Measurements from ENCODE around the gene MBD4. TPM values are rescaled to one million over a fixed set of nuclear protein-coding genes. Genes with fewer than 3 reads are reported as not detected.

The MBD4 gene
- total RNA-seq, 1 experiment from 2014 or later: 11.4 TPM

DNA sequence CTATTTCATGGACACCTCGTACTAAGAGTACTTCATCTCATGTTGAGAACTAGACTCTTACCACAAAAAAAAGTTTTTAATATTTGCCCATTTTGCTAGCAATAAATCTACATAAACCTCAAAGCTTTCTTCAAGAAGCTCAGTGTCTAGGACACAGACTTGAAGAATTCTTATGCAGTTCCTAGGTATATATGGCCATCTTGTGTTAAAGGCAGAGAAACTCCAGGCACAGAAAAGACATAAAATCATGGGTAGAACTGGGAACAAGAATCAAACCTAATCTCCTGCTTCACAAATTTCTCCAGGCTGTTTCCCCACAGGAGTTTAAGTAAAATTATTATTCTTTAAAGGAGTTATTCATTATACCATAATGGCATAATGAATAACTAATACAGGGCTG, 4.4 kb downstream of the MBD4 start:
- no TSS peak for BruUV-seq (replicated peaks)
- Histone ChIP-seq H3K9me3 (ENCODE audit: low read length) (no peaks in the 10 kb centered on the region), H3K4me3 (ENCODE audit: low read length) (no peak overlapping the region), H3K27ac (ENCODE audit: low read length) (no peak overlapping the region), H4K20me1 (ENCODE audit: low read length) (no peaks in the 10 kb centered on the region), H3K36me3 (ENCODE audit: low read depth, low read length) (peaks cover 33% of the 10 kb centered on the region; the same call in 1 of the 2 replicates), H3K79me2 (ENCODE audit: low read length) (peaks cover 28% of the 10 kb centered on the region), H3K27me3 (ENCODE audit: low read length) (no peaks in the 10 kb centered on the region), H2AFZ (ENCODE audit: low read length) (no peak overlapping the region), H3K9ac (ENCODE audit: low read length) (no peak overlapping the region), H3K4me2 (ENCODE audit: low read length) (no peak overlapping the region), H3K9me2 (replicated peaks; ENCODE audit: low read length) (no peaks in the 10 kb centered on the region), H3K4me1 (ENCODE audit: insufficient read depth, low read length) (0 out of 2 replicates have a peak, but pooled peaks cover 4% of the 10 kb centered on the region), H3F3A (ENCODE audit: low read length, unreplicated experiment) (no peaks in the 10 kb centered on the region)
- ChIA-PET POLR2A (ENCODE audit: unreplicated experiment) (no interaction called here), CTCF (interaction anchor here (1.7 kb wide), 1 partner anchor 52 kb away, joined by 6 read pairs; no protein-coding TSS in a partner anchor)
- TF ChIP-seq, protein P1, sequence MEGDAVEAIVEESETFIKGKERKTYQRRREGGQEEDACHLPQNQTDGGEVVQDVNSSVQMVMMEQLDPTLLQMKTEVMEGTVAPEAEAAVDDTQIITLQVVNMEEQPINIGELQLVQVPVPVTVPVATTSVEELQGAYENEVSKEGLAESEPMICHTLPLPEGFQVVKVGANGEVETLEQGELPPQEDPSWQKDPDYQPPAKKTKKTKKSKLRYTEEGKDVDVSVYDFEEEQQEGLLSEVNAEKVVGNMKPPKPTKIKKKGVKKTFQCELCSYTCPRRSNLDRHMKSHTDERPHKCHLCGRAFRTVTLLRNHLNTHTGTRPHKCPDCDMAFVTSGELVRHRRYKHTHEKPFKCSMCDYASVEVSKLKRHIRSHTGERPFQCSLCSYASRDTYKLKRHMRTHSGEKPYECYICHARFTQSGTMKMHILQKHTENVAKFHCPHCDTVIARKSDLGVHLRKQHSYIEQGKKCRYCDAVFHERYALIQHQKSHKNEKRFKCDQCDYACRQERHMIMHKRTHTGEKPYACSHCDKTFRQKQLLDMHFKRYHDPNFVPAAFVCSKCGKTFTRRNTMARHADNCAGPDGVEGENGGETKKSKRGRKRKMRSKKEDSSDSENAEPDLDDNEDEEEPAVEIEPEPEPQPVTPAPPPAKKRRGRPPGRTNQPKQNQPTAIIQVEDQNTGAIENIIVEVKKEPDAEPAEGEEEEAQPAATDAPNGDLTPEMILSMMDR (conservative IDR thresholded peaks at IDR 0.05; ENCODE audit: low read depth, low read length): no peak
- TF ChIP-seq EZH2phosphoT487 (IDR thresholded peaks at IDR 0.05; ENCODE audit: borderline replicate concordance, low read length) (no peak), EZH2 (IDR thresholded peaks at IDR 0.05; ENCODE audit: low read length, unreplicated experiment) (no peak)
- DNase-seq (no peak), ATAC-seq (no peak)
- intact Hi-C loops (cut with micrococcal nuclease): no loop called here

DNA sequence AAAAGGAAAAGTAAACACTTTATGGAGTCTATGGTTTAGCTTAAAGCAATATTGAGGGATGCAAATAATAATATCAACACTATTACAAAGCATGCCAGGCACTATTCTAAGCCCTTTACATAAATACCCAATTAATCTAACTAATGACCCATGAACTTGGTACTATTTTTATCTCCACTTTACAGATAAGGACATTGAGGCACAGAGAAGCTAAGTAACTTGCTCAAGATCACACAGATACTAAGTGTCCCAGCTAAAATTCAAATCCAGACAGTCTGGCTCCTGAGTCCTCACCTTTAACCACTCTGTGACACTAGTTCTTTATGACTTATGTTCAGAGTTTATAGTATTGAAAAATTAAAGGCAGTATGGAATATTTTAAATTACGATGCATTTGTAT, 5.6 kb downstream of the MBD4 start:
- H3K4me1 ChIP-seq (ENCODE audit: insufficient read depth, low read length): 0 out of 2 replicates have a peak, but pooled peaks cover 4% of the 10 kb centered on the region
- no peak overlapping the region for H3K4me3 ChIP-seq (ENCODE audit: low read length)
- H3K4me2 ChIP-seq (ENCODE audit: low read length): no peak overlapping the region
- H3K79me2 ChIP-seq (ENCODE audit: low read length): peaks cover 22% of the 10 kb centered on the region
- no peaks in the 10 kb centered on the region for H3K9me3 ChIP-seq (ENCODE audit: low read length)
- DNase-seq (no peak), ATAC-seq (no peak)
- POLR2A ChIA-PET (ENCODE audit: unreplicated experiment): no interaction called here
- H3K9me2 ChIP-seq (replicated peaks; ENCODE audit: low read length): no peaks in the 10 kb centered on the region
- no peak overlapping the region for H2AFZ ChIP-seq (ENCODE audit: low read length)
- H4K20me1 ChIP-seq (ENCODE audit: low read length): no peaks in the 10 kb centered on the region
- TF ChIP-seq, protein P1 (conservative IDR thresholded peaks at IDR 0.05; ENCODE audit: low read depth, low read length): no peak
- no peak for TF ChIP-seq EZH2 (IDR thresholded peaks at IDR 0.05; ENCODE audit: low read length, unreplicated experiment)
- no peak for TF ChIP-seq EZH2phosphoT487 (IDR thresholded peaks at IDR 0.05; ENCODE audit: borderline replicate concordance, low read length)
- BruUV-seq (replicated peaks): no TSS peak
- no peaks in the 10 kb centered on the region for H3K27me3 ChIP-seq (ENCODE audit: low read length)
- no peak overlapping the region for H3K27ac ChIP-seq (ENCODE audit: low read length)
- H3K9ac ChIP-seq (ENCODE audit: low read length): no peak overlapping the region
- intact Hi-C loops (cut with micrococcal nuclease): no loop called here
- peaks cover 33% of the 10 kb centered on the region; the same call in 1 of the 2 replicates for H3K36me3 ChIP-seq (ENCODE audit: low read depth, low read length)
- H3F3A ChIP-seq (ENCODE audit: low read length, unreplicated experiment): no peaks in the 10 kb centered on the region
- CTCF ChIA-PET: no interaction called here

DNA sequence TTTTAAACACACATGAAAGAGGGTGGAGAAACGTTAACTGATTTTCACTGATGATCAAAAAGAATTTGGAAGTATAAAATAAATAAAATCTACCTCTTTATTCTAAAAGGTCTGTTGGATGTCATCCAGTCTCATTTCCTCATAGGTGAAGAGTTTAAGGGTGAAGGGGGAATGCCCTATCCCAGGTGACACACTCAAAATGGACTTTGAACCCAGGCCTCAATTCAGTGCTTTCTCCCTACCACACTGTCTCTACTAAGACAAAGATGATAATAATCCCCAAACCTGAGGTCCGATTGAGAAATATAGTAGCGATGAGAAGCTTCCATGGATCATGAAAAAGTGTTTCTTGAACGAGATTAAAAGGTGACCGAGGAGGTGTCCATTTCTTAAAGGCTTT, 6.2 kb downstream of the MBD4 start:
- Histone ChIP-seq H2AFZ (ENCODE audit: low read length) (no peak overlapping the region), H3K9me2 (replicated peaks; ENCODE audit: low read length) (no peaks in the 10 kb centered on the region), H3K27me3 (ENCODE audit: low read length) (no peaks in the 10 kb centered on the region), H3K79me2 (ENCODE audit: low read length) (peaks cover 16% of the 10 kb centered on the region), H3K4me2 (ENCODE audit: low read length) (no peak overlapping the region), H3K9me3 (ENCODE audit: low read length) (no peaks in the 10 kb centered on the region), H3K4me1 (ENCODE audit: insufficient read depth, low read length) (0 out of 2 replicates have a peak, but pooled peaks cover 7% of the 10 kb centered on the region), H3F3A (ENCODE audit: low read length, unreplicated experiment) (no peaks in the 10 kb centered on the region), H3K36me3 (ENCODE audit: low read depth, low read length) (peaks cover 33% of the 10 kb centered on the region; the same call in 1 of the 2 replicates), H3K27ac (ENCODE audit: low read length) (no peak overlapping the region), H3K9ac (ENCODE audit: low read length) (no peak overlapping the region), H3K4me3 (ENCODE audit: low read length) (no peak overlapping the region), H4K20me1 (ENCODE audit: low read length) (no peaks in the 10 kb centered on the region)
- ChIA-PET POLR2A (ENCODE audit: unreplicated experiment) (no interaction called here), CTCF (no interaction called here)
- BruUV-seq (replicated peaks): no TSS peak
- TF ChIP-seq, protein P1 (conservative IDR thresholded peaks at IDR 0.05; ENCODE audit: low read depth, low read length): no peak
- no peak for TF ChIP-seq EZH2 (IDR thresholded peaks at IDR 0.05; ENCODE audit: low read length, unreplicated experiment)
- TF ChIP-seq EZH2phosphoT487 (IDR thresholded peaks at IDR 0.05; ENCODE audit: borderline replicate concordance, low read length): no peak
- ATAC-seq (no peak), DNase-seq (no peak)
- intact Hi-C loops (cut with micrococcal nuclease): no loop called here
